A549 (cell line): ENCODE measurements around the gene CSMD2.

ENCODE experiments used
- CHD2 ChIP-seq: fragments of 150-350 bp; IDR thresholded peaks from 2 replicates; pipeline ENCODE4 v1.6.1; 2014; ENCODE audit warnings: low read length; ENCODE audit not compliant: partially characterized antibody
- EP300 ChIP-seq, 2 experiments: fragments of >200 bp; sonication (Bioruptor Twin); formaldehyde crosslinking; IDR thresholded peaks; 2 replicates in 1 of 2; 3 replicates in 1 of 2; pipeline ENCODE4 v1.6.1; 2016 to 2017
- FOSL2 ChIP-seq, 2 experiments: fragments of 450-650 bp in 1 of 2; fragments of >200 bp in 1 of 2; sonication (Bioruptor Twin) in 1 of 2; formaldehyde crosslinking; IDR thresholded peaks; 2 replicates each; pipeline versions ENCODE4 v1.5.0 to v1.6.1; 2016 to 2020; ENCODE audit warnings: mild to moderate bottlenecking in 1 of 2, moderate library complexity in 1 of 2
- FOXS1 ChIP-seq: fragments of 250-450 bp; sonication (Bioruptor Pico); IDR thresholded peaks from 2 replicates; pipeline ENCODE4 v1.5.0; 2020; ENCODE audit warnings: mild to moderate bottlenecking, moderate library complexity
- JUN ChIP-seq, 2 experiments: fragments of >200 bp; sonication (Bioruptor Twin); formaldehyde crosslinking; IDR thresholded peaks; 2 replicates in 1 of 2; 3 replicates in 1 of 2; pipeline ENCODE4 v1.6.1; 2016 to 2017
- JUNB ChIP-seq: fragments of >200 bp; sonication (Bioruptor Twin); formaldehyde crosslinking; IDR thresholded peaks from 2 replicates; pipeline ENCODE4 v1.6.1; 2016
- SMC3 ChIP-seq: fragments of >200 bp; sonication (Bioruptor Twin); formaldehyde crosslinking; IDR thresholded peaks from 3 replicates; pipeline ENCODE4 v1.6.1; 2018; ENCODE audit warnings: inconsistent platforms
- TF ChIP-seq, protein P1 (sequence below): fragments of >200 bp; sonication (Bioruptor Twin); formaldehyde crosslinking; IDR thresholded peaks from 3 replicates; pipeline ENCODE4 v1.5.1; 2016
- TF ChIP-seq, protein P2 (sequence below): fragments of 450-650 bp; IDR thresholded peaks from 2 replicates; pipeline ENCODE4 v1.6.1; 2014; ENCODE audit warnings: antibody characterized with exemption
- TF ChIP-seq, protein P3 (sequence below): fragments of 250-450 bp; sonication (Bioruptor Pico); IDR thresholded peaks from 2 replicates; pipeline ENCODE4 v1.5.0; 2021; ENCODE audit warnings: mild to moderate bottlenecking, moderate library complexity, borderline replicate concordance

DNA sequence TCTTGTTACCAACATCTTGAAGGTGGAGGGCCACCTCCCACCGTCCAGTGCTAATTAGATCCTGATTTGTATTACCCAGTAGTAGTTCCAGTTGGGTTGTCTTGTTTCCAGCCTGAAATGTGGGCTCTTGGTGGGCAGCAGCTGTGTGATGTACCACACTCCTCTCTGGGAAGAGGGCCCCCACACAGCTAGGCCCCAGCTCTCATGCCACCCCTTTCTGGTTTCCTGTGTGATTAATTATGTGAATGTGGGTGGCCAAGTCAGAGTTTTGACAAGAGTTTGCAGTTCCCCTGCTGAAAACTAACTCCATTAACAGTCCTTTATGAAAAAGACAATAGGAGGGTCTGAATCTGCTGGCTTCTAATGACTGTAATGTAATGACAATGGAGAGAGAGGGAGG lies 297.3 kb downstream of the CSMD2 start:
- TF ChIP-seq CHD2 = no peak
- no peak for TF ChIP-seq EP300 (IDR thresholded peaks at IDR 0.05)
- TF ChIP-seq, protein P1, sequence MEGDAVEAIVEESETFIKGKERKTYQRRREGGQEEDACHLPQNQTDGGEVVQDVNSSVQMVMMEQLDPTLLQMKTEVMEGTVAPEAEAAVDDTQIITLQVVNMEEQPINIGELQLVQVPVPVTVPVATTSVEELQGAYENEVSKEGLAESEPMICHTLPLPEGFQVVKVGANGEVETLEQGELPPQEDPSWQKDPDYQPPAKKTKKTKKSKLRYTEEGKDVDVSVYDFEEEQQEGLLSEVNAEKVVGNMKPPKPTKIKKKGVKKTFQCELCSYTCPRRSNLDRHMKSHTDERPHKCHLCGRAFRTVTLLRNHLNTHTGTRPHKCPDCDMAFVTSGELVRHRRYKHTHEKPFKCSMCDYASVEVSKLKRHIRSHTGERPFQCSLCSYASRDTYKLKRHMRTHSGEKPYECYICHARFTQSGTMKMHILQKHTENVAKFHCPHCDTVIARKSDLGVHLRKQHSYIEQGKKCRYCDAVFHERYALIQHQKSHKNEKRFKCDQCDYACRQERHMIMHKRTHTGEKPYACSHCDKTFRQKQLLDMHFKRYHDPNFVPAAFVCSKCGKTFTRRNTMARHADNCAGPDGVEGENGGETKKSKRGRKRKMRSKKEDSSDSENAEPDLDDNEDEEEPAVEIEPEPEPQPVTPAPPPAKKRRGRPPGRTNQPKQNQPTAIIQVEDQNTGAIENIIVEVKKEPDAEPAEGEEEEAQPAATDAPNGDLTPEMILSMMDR = no peak
- TF ChIP-seq, protein P2, sequence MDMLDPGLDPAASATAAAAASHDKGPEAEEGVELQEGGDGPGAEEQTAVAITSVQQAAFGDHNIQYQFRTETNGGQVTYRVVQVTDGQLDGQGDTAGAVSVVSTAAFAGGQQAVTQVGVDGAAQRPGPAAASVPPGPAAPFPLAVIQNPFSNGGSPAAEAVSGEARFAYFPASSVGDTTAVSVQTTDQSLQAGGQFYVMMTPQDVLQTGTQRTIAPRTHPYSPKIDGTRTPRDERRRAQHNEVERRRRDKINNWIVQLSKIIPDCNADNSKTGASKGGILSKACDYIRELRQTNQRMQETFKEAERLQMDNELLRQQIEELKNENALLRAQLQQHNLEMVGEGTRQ = no peak
- TF ChIP-seq FOXS1 (CRISPR knock-in tag) = no peak
- no peak for TF ChIP-seq FOSL2 (IDR thresholded peaks at IDR 0.05)
- no peak for TF ChIP-seq FOSL2 (CRISPR knock-in tag; IDR thresholded peaks at IDR 0.05)
- TF ChIP-seq JUN (IDR thresholded peaks at IDR 0.05) = no peak
- TF ChIP-seq, protein P3, sequence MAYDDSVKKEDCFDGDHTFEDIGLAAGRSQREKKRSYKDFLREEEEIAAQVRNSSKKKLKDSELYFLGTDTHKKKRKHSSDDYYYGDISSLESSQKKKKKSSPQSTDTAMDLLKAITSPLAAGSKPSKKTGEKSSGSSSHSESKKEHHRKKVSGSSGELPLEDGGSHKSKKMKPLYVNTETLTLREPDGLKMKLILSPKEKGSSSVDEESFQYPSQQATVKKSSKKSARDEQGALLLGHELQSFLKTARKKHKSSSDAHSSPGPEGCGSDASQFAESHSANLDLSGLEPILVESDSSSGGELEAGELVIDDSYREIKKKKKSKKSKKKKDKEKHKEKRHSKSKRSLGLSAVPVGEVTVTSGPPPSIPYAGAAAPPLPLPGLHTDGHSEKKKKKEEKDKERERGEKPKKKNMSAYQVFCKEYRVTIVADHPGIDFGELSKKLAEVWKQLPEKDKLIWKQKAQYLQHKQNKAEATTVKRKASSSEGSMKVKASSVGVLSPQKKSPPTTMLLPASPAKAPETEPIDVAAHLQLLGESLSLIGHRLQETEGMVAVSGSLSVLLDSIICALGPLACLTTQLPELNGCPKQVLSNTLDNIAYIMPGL (CRISPR knock-in tag) = no peak
- TF ChIP-seq JUNB = no peak
- no peak for TF ChIP-seq SMC3
